ENCODE data around the gene NANOS3.

DNA sequence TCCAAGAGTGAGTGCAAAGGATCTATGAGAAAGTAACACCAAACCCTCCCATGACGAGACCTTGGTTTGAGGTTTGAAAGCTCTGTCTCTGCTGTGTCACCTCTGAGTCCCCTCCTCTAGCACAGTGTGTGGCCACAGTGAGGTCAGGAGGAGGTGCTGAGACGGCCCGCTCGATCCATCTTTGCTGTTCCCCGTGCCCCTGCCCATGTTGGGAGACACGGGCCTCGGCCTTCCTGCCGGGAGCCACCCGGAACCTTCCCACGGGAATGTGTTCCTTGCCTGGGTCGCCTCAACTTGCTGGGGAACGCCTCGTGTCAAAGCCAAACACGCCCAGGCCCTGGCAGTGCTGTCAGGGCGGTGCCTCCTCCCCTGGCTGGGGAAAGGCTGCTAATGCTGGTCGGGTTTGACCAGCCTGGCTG lies 10.1 kb downstream of the NANOS3 start:
- TF ChIP-seq, protein P1, sequence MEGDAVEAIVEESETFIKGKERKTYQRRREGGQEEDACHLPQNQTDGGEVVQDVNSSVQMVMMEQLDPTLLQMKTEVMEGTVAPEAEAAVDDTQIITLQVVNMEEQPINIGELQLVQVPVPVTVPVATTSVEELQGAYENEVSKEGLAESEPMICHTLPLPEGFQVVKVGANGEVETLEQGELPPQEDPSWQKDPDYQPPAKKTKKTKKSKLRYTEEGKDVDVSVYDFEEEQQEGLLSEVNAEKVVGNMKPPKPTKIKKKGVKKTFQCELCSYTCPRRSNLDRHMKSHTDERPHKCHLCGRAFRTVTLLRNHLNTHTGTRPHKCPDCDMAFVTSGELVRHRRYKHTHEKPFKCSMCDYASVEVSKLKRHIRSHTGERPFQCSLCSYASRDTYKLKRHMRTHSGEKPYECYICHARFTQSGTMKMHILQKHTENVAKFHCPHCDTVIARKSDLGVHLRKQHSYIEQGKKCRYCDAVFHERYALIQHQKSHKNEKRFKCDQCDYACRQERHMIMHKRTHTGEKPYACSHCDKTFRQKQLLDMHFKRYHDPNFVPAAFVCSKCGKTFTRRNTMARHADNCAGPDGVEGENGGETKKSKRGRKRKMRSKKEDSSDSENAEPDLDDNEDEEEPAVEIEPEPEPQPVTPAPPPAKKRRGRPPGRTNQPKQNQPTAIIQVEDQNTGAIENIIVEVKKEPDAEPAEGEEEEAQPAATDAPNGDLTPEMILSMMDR (IDR thresholded peaks at IDR 0.05; ENCODE audit: low read length) = no peak
- no peak for TF ChIP-seq EZH2 (IDR thresholded peaks at IDR 0.05; ENCODE audit: borderline replicate concordance, low read length)
